Activated CD4-positive, CD25-positive, alpha-beta regulatory T cell (primary cell): ENCODE data around the gene KCNQ1.

Experiments
- DNase-seq, 4 experiments: peaks; one replicate each; lab custom pipeline; 2025; lab: John Stamatoyannopoulos, UW

KCNQ1 gene

GRCh38 chr11:2731130-2732125 is 286.6 kb downstream of the KCNQ1 start:
- DNase-seq = no peak

- DNase-seq = no peak
These were observed 287.6 kb downstream of the KCNQ1 start for GRCh38 chr11:2732261-2732939.

- DNase-seq = no peak
These were observed 288.3 kb downstream of the KCNQ1 start for GRCh38 chr11:2732940-2733628.

GRCh38 chr11:2734181-2735052 is 289.6 kb downstream of the KCNQ1 start:
- no peak for DNase-seq

- DNase-seq = no peak
These were observed 290.3 kb downstream of the KCNQ1 start for GRCh38 chr11:2735053-2735589.

DNA sequence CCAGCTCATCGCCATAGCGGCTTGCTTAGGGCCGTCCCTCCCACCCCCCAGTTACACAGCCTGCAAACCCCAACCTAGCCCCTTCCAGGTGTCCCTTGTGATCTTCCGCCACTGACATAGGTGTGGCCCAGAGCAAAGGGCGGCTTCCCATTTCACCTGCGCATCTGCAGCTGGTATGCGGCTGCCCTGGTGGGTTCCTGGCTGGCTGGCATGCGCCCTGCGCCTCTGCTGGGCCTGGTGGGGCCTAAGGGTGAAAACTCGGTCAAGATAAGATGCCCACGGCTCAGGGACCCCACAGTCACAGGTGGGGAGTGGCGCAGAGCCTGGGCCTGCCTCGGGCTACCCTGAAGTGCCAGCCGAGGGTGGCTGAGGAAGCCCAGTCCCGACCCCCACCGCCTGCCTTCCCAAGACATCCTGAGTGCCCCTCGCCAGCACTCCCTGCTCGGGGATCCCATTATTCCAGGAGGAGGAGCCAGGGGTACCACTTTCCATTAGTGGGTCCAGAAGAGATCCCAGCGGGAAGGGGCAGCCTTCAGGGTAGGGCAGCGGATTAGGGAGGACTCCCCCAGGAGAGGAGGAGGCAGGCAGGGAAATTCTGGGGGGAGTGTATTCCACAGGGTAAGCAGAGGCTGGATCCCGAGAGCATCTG is 291.9 kb downstream of the KCNQ1 start:
- no peak for DNase-seq

DNA sequence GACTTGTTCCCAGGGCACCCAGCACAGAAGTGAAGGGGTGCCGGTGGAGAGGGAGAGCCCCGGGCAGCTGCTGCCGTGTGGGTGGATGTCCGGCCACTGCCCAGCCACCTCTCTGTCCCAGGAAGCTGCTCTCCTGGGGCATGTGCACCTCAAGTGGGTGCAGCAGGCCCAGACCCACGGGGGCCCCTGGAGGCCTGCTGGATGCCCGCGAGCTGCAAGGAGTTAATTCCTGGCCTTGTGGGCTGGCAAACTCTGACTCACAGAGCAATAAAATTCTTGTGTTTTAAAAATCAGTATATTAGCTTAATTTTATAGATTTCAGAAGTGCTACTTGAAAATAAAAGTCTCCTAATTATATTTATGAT is 292.4 kb downstream of the KCNQ1 start:
- DNase-seq = no peak

- no peak for DNase-seq
These were observed 293.1 kb downstream of the KCNQ1 start for GRCh38 chr11:2737866-2738265.

- no peak for DNase-seq
These were observed 294.0 kb downstream of the KCNQ1 start for GRCh38 chr11:2738551-2739431.

DNA sequence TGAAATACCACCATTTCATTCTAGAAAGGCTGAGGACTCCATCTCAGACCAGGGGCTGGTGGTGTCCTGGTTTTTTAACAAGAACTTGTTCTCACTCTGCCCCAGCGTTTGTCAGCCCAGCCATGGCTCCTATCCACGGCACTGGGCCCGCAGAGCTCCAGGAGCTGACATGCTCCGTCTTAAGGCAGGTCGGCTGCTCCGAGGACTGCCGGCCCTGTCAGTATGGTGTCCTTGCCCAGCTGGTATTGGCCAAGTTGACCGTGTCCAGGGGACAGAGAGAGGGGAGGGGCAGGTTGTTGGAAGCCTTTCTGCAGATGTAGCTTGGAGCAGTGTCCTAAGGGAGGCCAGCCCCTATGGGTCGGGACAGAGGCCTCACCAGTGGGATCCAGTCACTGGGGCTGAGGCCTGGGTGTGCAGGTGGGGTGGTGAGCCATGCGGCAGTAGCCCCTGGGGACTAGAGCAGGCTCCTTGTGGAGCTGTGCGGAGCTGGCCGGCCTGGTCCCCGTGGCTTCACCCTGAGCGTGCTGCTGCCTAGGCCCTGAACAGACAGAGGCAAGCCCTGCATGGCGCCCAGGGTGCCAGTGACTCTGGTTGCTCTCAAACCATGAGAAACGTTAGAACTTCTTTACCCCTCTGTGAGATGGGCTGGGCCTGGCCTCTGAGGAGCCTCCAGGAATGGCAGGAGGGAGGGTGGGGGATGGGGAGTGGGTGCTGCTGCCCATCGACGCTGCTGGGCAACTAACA is 294.9 kb downstream of the KCNQ1 start:
- no peak for DNase-seq

- DNase-seq = no peak
These were observed 295.6 kb downstream of the KCNQ1 start for GRCh38 chr11:2740275-2740940.

DNA sequence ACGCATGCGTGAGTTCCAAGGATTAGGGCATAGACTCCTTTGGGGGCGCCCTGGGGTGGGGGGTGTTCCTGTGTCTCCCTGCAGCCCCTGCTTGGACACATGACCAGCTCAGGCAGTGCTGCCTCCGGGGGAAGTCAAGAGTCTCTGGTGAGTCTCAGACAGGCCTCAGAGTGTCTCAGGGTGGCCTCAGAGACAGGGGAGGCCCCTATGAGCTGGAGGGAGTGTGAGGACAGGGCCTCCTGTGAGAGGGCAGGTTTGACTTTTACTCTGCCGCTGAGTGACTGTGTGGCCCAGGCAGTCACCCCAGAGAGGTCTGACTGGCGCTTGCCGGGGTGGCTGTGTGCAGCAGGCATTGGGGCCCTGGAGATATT is 296.2 kb downstream of the KCNQ1 start:
- DNase-seq = no peak

GRCh38 chr11:2741377-2742131 is 296.7 kb downstream of the KCNQ1 start:
- DNase-seq = no peak

DNA sequence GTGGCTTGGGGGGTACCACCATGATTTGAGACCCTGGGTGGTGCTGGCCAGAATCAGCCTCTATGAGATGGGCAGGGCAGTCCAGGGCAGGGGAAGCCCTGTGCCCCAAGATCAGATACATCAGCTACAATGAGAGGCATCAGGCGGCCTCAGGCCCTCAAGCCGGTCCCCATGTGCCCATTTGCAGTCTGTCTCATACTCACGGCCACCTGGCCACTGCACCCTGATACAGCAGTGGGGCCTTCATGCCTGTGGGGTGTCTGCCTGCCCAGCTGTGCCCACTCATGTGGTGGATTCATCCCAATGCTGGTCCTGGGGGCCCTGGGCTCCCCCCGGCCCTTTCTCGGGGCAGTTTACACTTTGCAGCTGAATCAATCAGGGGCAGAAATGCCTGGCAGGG is 297.4 kb downstream of the KCNQ1 start:
- no peak for DNase-seq

- no peak for DNase-seq
These were observed 298.0 kb downstream of the KCNQ1 start for GRCh38 chr11:2742611-2743426.

DNA sequence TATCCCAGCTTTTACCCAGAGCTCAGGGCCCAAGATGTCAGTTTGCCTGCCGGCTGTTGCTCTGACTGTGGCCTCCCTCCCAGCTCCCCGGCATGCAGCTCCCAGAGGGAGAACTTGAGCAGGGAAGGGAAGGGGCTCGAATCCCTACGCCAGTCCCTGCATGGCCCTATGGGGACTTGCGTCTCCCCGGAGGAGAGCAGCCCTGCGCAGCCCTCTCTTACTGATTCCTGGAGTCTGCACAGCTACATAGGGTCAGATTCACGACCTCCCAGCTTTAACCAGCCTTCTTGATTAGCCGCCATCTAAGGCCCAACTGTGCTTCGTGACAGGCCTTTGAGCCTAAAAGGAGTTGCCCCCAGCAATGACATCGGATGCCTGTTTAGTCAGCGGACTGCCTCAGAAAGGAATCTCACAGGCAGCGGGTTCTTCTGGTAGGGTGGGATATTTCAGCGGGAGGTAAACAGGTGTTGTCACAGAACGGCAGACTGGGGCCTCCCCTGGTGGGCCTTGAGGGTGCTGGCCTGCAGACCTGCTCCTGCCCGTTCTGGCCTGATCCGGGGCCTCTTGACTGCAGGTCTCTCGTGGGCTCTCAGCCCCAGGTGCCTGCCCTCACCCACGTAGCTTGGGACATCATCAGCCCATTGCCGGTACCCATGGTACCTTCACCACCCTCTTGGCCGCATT is 298.8 kb downstream of the KCNQ1 start:
- no peak for DNase-seq
